Nephron (organoid): ENCODE data around the gene UBXN10.
A peak's percentile ranks its signal among the peaks of the same experiment; 100 is the strongest.

Experiments used
- H3K27ac Mint-ChIP-seq, 3 experiments: 2 replicates each; pipeline ENCODE4 v1.8.0; 2020; ENCODE audit warnings: mixed read lengths in 3 of 3, mild to moderate bottlenecking in 2 of 3, moderate library complexity in 1 of 3
- H3K27me3 Mint-ChIP-seq: 2 replicates; pipeline ENCODE4 v1.8.0; 2021; ENCODE audit warnings: low read depth, mild to moderate bottlenecking, moderate library complexity, mixed read lengths
- H3K36me3 Mint-ChIP-seq: 2 replicates; pipeline ENCODE4 v1.8.0; 2020; ENCODE audit warnings: low read depth, mixed read lengths
- H3K4me1 Mint-ChIP-seq: 2 replicates; pipeline ENCODE4 v1.8.0; 2020; ENCODE audit warnings: mixed read lengths
- H3K4me3 Mint-ChIP-seq, 3 experiments: 2 replicates each; pipeline ENCODE4 v1.8.0; 2020; ENCODE audit warnings: mild to moderate bottlenecking in 3 of 3, mixed read lengths in 3 of 3, moderate library complexity in 2 of 3
- H3K9me3 Mint-ChIP-seq: 2 replicates; pipeline ENCODE4 v1.8.0; 2020; ENCODE audit warnings: mixed read lengths
- CTCF ChIP-seq, 3 experiments: fragments of 200-600 bp; sonication (generic); IDR thresholded peaks; one replicate each; pipeline ENCODE4 v1.5.0; 2021; ENCODE audit warnings: antibody characterized with exemption in 3 of 3; ENCODE audit not compliant: unreplicated experiment in 3 of 3

Gene UBXN10

GRCh38 chr1:20158358-20159070 is 27.4 kb upstream of the UBXN10 start:
- Mint-ChIP-seq H3K27me3 (peaks cover 13% of the 10 kb centered on the region), H3K4me1 (no peaks in the 10 kb centered on the region), H3K27ac (no peak overlapping the region), H3K36me3 (no peaks in the 10 kb centered on the region), H3K9me3 (peaks cover 44% of the 10 kb centered on the region), H3K4me3 (no peak overlapping the region)
- TF ChIP-seq CTCF (IDR thresholded peaks at IDR 0.05; ENCODE audit: unreplicated experiment in 3 of 3) = no peak

GRCh38 chr1:20160034-20160433 is 25.9 kb upstream of the UBXN10 start:
- Mint-ChIP-seq H3K27ac (no peak overlapping the region), H3K9me3 (peaks cover 58% of the 10 kb centered on the region), H3K36me3 (no peaks in the 10 kb centered on the region), H3K4me3 (no peak overlapping the region), H3K4me1 (peaks cover 2% of the 10 kb centered on the region), H3K27me3 (peaks cover 17% of the 10 kb centered on the region)
- no peak for TF ChIP-seq CTCF (IDR thresholded peaks at IDR 0.05; ENCODE audit: unreplicated experiment in 3 of 3)

- Mint-ChIP-seq H3K9me3 (peaks cover 45% of the 10 kb centered on the region), H3K27ac (no peak overlapping the region), H3K4me3 (no peak overlapping the region), H3K4me1 (peaks cover 15% of the 10 kb centered on the region), H3K27me3 (peaks cover 27% of the 10 kb centered on the region), H3K36me3 (no peaks in the 10 kb centered on the region)
- no peak for TF ChIP-seq CTCF (IDR thresholded peaks at IDR 0.05; ENCODE audit: unreplicated experiment in 3 of 3)
Measured at GRCh38 chr1:20164694-20165202, 21.1 kb upstream of the UBXN10 start.

GRCh38 chr1:20165522-20165951 is 20.4 kb upstream of the UBXN10 start:
- H3K4me3 Mint-ChIP-seq = no peak overlapping the region
- TF ChIP-seq CTCF (IDR thresholded peaks at IDR 0.05; ENCODE audit: unreplicated experiment in 3 of 3) = peak in 1 of 3 experiments; percentile 10
- peaks cover 27% of the 10 kb centered on the region for H3K27me3 Mint-ChIP-seq
- H3K27ac Mint-ChIP-seq = no peak overlapping the region
- H3K4me1 Mint-ChIP-seq = peaks cover 15% of the 10 kb centered on the region
- peaks cover 40% of the 10 kb centered on the region for H3K9me3 Mint-ChIP-seq
- no peaks in the 10 kb centered on the region for H3K36me3 Mint-ChIP-seq

- H3K27ac Mint-ChIP-seq = no peak overlapping the region
- peaks cover 26% of the 10 kb centered on the region for H3K27me3 Mint-ChIP-seq
- H3K4me3 Mint-ChIP-seq = no peak overlapping the region
- H3K9me3 Mint-ChIP-seq = peaks cover 37% of the 10 kb centered on the region
- no peaks in the 10 kb centered on the region for H3K36me3 Mint-ChIP-seq
- TF ChIP-seq CTCF (IDR thresholded peaks at IDR 0.05; ENCODE audit: unreplicated experiment in 3 of 3) = no peak
- H3K4me1 Mint-ChIP-seq = peaks cover 15% of the 10 kb centered on the region
Measured at GRCh38 chr1:20166051-20166450, 19.8 kb upstream of the UBXN10 start.

- peaks cover 23% of the 10 kb centered on the region for H3K27me3 Mint-ChIP-seq
- no peak for TF ChIP-seq CTCF (IDR thresholded peaks at IDR 0.05; ENCODE audit: unreplicated experiment in 3 of 3)
- H3K4me3 Mint-ChIP-seq = no peak overlapping the region
- H3K4me1 Mint-ChIP-seq = peaks cover 15% of the 10 kb centered on the region
- H3K36me3 Mint-ChIP-seq = no peaks in the 10 kb centered on the region
- H3K27ac Mint-ChIP-seq = no peak overlapping the region
- peaks cover 29% of the 10 kb centered on the region for H3K9me3 Mint-ChIP-seq
Measured at GRCh38 chr1:20167126-20167525, 18.8 kb upstream of the UBXN10 start.
